ENCODE measurements around the gene ABCC10. TPM values are rescaled to one million over a fixed set of nuclear protein-coding genes. Genes with fewer than 3 reads are reported as not detected.
"Not testable (repeated sequence)": the region's sequence is repeated elsewhere in the genome, so short reads cannot be mapped to it uniquely, and the experiment has no call there.

Gene ABCC10
- total RNA-seq, 4 donors from 2014 or later, result 0.59 to 35.5 (median 10.7) TPM

DNA sequence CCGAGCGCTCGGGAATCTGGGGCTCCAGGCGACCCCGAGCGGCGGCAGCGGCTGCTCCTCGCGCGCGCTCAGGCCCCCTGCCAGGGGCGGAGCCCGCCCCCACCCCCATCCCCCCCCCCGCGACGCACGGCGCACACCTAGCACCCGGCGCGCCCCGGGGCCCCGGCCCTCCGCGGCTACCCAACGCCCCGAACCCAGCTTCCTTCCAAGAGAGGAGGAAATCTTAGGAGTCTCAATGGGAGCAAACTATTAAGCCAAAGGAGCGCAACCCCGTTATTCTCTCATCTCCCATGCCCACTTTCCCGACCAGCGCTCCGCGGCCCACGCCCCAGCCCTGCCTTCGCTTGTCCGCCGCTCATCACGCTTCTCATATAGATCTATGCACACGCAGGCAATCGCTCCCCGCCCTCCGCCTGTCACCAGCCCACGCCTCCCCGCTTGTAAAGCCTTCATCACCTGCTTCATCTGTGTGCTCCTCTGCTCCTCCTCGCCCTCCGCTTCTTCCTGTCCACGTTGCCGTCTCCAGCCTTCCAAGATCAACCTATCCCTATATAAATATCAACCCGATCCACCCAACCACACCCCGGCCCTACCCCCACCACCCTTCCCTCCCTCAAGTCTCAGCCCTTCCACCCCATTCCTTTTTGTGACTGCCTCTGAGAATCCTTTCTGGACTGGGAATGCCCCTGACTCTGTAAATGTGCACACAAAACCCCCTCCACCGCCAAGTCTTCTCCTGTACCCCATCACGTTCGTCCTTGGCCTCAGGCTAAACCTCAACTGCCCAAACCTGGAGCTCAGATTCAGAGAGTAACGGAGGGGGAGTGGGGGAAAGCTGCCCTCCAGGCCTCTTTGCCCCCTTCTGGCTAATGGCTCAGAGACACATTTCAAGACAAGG lies 28.4 kb downstream of the ABCC10 start, which contains the start of gene DLK2:
TSS of gene DLK2 (minus strand) at position 18 of the 898 bp plus-strand sequence. CDS start 723 bp downstream, outside the sequence.
- intact Hi-C loops (cut with DNase I; ENCODE audit: low total_unique reads), result loop anchor here (2.0 kb wide), 1 partner anchor 49 kb away; no protein-coding TSS in a partner anchor
- Histone ChIP-seq H3K27ac (peak within 1 kb of the TSS in 1 of 2 donors; percentile 36), H3K36me3 (no peaks in the 10 kb centered on the region), H3K4me3 (peak within 1 kb of the TSS; percentile 29 to 38), H3K27me3 (peaks cover 4 to 38% of the 10 kb centered on the region in 2 donors), H3K9me3 (peaks cover 0 to 4% of the 10 kb centered on the region in 2 donors), H3K4me1 (peaks cover 0 to 6% of the 10 kb centered on the region in 2 donors)
- TF ChIP-seq, protein P1, sequence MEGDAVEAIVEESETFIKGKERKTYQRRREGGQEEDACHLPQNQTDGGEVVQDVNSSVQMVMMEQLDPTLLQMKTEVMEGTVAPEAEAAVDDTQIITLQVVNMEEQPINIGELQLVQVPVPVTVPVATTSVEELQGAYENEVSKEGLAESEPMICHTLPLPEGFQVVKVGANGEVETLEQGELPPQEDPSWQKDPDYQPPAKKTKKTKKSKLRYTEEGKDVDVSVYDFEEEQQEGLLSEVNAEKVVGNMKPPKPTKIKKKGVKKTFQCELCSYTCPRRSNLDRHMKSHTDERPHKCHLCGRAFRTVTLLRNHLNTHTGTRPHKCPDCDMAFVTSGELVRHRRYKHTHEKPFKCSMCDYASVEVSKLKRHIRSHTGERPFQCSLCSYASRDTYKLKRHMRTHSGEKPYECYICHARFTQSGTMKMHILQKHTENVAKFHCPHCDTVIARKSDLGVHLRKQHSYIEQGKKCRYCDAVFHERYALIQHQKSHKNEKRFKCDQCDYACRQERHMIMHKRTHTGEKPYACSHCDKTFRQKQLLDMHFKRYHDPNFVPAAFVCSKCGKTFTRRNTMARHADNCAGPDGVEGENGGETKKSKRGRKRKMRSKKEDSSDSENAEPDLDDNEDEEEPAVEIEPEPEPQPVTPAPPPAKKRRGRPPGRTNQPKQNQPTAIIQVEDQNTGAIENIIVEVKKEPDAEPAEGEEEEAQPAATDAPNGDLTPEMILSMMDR (IDR thresholded peaks at IDR 0.05), result no peak
- no peak for TF ChIP-seq POLR2A (IDR thresholded peaks at IDR 0.05)
- no peak for DNase-seq

DNA sequence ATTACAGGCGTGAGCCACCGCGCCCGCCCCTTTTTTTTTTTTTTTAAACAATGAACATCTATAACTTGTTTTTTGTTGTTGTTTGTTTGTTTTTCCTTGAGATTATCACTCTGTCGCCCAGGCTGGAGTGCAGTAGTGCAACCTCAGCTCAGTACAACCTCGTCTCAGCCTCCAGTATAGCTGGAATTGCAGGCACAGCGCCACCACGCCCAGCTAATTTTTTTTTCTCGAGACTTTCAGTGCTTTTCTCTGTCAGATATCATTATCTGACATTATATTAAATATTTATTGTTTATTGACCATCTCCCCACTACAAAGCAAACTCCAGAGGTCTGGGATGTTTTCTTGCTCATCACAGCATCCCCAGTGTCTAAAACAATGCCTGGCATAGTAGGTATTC lies 30.3 kb downstream of the ABCC10 start:
- no peak for DNase-seq
- peaks cover 0 to 4% of the 10 kb centered on the region in 2 donors for H3K9me3 ChIP-seq
- TF ChIP-seq POLR2A (IDR thresholded peaks at IDR 0.05), result no peak
- TF ChIP-seq, protein P1 (IDR thresholded peaks at IDR 0.05), result no peak
- peaks cover 4 to 38% of the 10 kb centered on the region in 2 donors for H3K27me3 ChIP-seq
- no peaks in the 10 kb centered on the region for H3K36me3 ChIP-seq
- intact Hi-C loops (cut with DNase I; ENCODE audit: low total_unique reads), result no loop called here
- H3K4me3 ChIP-seq, result no peak overlapping the region
- H3K27ac ChIP-seq, result no peak overlapping the region
- H3K4me1 ChIP-seq, result peaks cover 0 to 6% of the 10 kb centered on the region in 2 donors

DNA sequence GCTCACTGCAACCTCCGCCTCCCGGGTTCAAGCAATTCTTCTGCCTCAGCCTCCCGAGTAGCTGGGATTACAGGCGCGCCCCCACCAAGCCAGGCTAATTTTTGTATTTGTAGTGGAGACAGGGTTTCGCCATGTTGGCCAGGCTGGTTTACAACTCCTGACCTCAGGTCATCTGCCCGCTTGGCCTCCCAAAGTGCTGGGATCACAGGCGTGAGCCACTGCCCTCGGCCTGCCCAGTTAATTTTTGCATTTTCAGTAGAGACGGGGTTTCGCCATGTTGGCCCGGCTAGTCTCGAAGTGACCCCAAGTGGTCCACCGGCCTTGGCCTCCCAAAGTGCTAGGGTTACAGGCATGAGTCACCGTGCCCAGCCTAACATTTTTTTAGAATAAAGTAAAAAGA lies 30.8 kb downstream of the ABCC10 start:
- H3K27ac ChIP-seq; H3K36me3 ChIP-seq; H3K9me3 ChIP-seq; intact Hi-C loops (cut with DNase I; ENCODE audit: low total_unique reads); H3K4me3 ChIP-seq; H3K4me1 ChIP-seq; DNase-seq: not testable (repeated sequence)
- peaks cover 4 to 38% of the 10 kb centered on the region in 2 donors for H3K27me3 ChIP-seq

DNA sequence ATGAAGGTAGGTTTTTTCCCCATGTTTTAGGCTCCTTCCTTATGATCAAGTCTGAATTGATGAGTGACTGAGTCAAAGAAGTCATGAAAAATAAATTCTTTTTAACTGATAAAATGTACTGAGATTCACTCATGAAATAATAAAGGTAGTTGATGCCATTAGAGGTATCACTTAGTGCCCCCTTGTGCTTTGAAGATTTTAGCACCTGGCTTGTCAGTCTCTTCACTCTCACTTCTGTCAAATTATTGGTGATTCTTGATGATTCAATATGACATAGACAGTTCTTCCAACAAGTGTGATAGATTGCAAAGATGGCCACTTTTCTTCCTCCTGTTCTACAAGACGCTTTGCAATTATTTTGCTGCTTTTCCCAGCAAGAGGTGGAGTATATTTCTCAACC lies 32.2 kb downstream of the ABCC10 start:
- Histone ChIP-seq H3K27me3 (peaks cover 4 to 38% of the 10 kb centered on the region in 2 donors), H3K4me1 (peaks cover 0 to 6% of the 10 kb centered on the region in 2 donors), H3K4me3 (no peak overlapping the region), H3K9me3 (peaks cover 0 to 4% of the 10 kb centered on the region in 2 donors), H3K36me3 (no peaks in the 10 kb centered on the region), H3K27ac (no peak overlapping the region)
- intact Hi-C loops (cut with DNase I; ENCODE audit: low total_unique reads), result no loop called here
- TF ChIP-seq, protein P1 (IDR thresholded peaks at IDR 0.05), result no peak
- no peak for TF ChIP-seq POLR2A (IDR thresholded peaks at IDR 0.05)
- DNase-seq, result no peak

DNA sequence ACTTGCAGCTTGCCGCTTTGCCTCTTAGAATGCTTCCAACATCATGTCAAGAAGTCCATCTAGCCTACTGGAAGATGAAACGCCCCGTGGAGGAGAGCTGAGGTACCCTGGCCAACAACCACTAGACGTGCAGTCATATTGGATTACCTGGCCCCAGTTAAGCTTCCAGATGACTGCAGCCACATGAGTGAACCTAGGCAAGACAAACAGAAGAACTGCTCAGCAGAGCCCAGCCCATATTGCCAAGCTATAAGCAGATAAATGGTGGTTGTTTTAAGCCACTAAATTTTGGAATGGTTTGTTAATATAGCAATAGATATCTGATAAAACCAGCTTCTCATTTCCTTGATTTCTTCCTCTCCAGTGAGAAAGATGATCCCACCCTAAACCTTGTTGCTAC lies 32.7 kb downstream of the ABCC10 start:
- peaks cover 4 to 38% of the 10 kb centered on the region in 2 donors for H3K27me3 ChIP-seq

More for the DNA sequence above, 32.7 kb downstream of the ABCC10 start:
- no peak for DNase-seq
- no peak overlapping the region for H3K4me3 ChIP-seq
- TF ChIP-seq, protein P1 (IDR thresholded peaks at IDR 0.05), result no peak
- TF ChIP-seq POLR2A (IDR thresholded peaks at IDR 0.05), result no peak
- no peaks in the 10 kb centered on the region for H3K9me3 ChIP-seq
- intact Hi-C loops (cut with DNase I; ENCODE audit: low total_unique reads), result no loop called here
- no peak overlapping the region for H3K27ac ChIP-seq
- peaks cover 0 to 6% of the 10 kb centered on the region in 2 donors for H3K4me1 ChIP-seq
- H3K36me3 ChIP-seq, result no peaks in the 10 kb centered on the region
